ENCODE measurements around the gene CTNNA3. TPM values are rescaled to one million over a fixed set of nuclear protein-coding genes. Genes with fewer than 3 reads are reported as not detected.

The CTNNA3 gene
- total and polyA plus RNA-seq, 4 donors = under 0.01 to 39.8 (median 0.09) TPM

DNA sequence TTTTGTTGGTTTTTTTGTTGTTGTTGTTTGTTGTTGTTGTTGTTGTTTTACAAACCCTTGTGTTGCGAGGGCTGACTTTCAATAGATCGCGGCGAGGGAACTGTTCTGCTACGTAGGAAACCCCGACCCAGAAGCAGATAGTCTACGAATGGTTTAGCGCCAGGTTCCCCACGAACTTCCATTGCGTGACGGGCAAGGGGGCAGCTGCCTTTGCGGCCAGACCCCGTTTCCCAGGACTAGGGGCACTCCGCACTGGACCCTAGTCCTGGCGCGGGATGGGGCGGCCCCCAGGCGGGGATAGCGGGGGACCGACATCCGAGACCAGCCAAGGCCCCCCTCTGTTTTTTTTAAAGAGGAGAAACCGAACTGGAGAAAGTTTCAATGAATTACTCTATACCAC is 650.6 kb downstream of the CTNNA3 start:
- Histone ChIP-seq H3K27ac (ENCODE audit: low read depth in 1 of 2, low read length in 1 of 2) (no peak overlapping the region), H3K9ac (ENCODE audit: insufficient read depth in 1 of 2, low read length in 2 of 2) (no peak overlapping the region), H3K9me3 (ENCODE audit: control insufficient read depth in 4 of 4, insufficient read depth in 3 of 4, low read length in 3 of 4) (no peaks in the 10 kb centered on the region), H3K27me3 (ENCODE audit: control insufficient read depth in 3 of 3, insufficient read depth in 3 of 3, low read length in 2 of 3) (no peaks in the 10 kb centered on the region), H3K36me3 (ENCODE audit: control insufficient read depth in 4 of 4, insufficient read depth in 4 of 4, low read length in 4 of 4) (no peaks in the 10 kb centered on the region), H3K4me3 (no peak overlapping the region), H3K4me1 (ENCODE audit: control insufficient read depth in 5 of 5, insufficient read depth in 5 of 5, low read length in 5 of 5) (peaks cover 0 to 5% (median 0%) of the 10 kb centered on the region in 5 donors)
- TF ChIP-seq, protein P1, sequence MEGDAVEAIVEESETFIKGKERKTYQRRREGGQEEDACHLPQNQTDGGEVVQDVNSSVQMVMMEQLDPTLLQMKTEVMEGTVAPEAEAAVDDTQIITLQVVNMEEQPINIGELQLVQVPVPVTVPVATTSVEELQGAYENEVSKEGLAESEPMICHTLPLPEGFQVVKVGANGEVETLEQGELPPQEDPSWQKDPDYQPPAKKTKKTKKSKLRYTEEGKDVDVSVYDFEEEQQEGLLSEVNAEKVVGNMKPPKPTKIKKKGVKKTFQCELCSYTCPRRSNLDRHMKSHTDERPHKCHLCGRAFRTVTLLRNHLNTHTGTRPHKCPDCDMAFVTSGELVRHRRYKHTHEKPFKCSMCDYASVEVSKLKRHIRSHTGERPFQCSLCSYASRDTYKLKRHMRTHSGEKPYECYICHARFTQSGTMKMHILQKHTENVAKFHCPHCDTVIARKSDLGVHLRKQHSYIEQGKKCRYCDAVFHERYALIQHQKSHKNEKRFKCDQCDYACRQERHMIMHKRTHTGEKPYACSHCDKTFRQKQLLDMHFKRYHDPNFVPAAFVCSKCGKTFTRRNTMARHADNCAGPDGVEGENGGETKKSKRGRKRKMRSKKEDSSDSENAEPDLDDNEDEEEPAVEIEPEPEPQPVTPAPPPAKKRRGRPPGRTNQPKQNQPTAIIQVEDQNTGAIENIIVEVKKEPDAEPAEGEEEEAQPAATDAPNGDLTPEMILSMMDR (IDR thresholded peaks at IDR 0.05; ENCODE audit: control extremely low read depth, extremely low read depth) = no peak
- no peak for DNase-seq
- WGBS, 2 donors = 95% methylated on average over 22 of the region's 22 CpGs
- no peak for ATAC-seq (ENCODE audit: insufficient read depth, low FRiP score)

- TF ChIP-seq, protein P1 (IDR thresholded peaks at IDR 0.05; ENCODE audit: control extremely low read depth, extremely low read depth) = no peak
- H3K27me3 ChIP-seq (ENCODE audit: control insufficient read depth in 3 of 3, insufficient read depth in 3 of 3, low read length in 2 of 3) = no peaks in the 10 kb centered on the region
- ATAC-seq (ENCODE audit: insufficient read depth, low FRiP score) (no peak), DNase-seq (no peak)
- no peak overlapping the region for H3K4me3 ChIP-seq
- H3K36me3 ChIP-seq (ENCODE audit: control insufficient read depth in 4 of 4, insufficient read depth in 4 of 4, low read length in 4 of 4) = no peaks in the 10 kb centered on the region
- peaks cover 0 to 5% (median 0%) of the 10 kb centered on the region in 5 donors for H3K4me1 ChIP-seq (ENCODE audit: control insufficient read depth in 5 of 5, insufficient read depth in 5 of 5, low read length in 5 of 5)
- no peak overlapping the region for H3K27ac ChIP-seq (ENCODE audit: low read depth in 1 of 2, low read length in 1 of 2)
- no peak overlapping the region for H3K9ac ChIP-seq (ENCODE audit: insufficient read depth in 1 of 2, low read length in 2 of 2)
- H3K9me3 ChIP-seq (ENCODE audit: control insufficient read depth in 4 of 4, insufficient read depth in 3 of 4, low read length in 3 of 4) = no peaks in the 10 kb centered on the region
These were observed 653.0 kb downstream of the CTNNA3 start for GRCh38 chr10:67043041-67043440.

DNA sequence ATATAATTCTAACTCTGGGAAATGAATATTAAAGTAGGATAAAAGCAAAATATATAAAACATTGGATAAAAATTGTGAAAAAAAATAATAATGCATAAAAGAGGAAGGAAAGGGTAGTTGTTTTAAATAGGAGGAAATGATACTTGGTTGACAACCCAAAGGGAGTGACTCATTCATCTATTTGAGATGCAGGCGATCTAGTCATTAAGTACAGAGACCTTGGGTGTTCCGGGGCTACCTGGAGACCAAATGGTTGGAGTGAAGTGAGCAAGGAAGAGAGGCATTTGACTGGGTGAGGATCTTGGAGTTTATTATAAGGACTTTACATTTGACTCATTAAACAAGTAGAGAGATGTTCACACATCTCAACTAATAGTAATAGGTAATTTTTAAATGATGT is 659.2 kb downstream of the CTNNA3 start:
- Histone ChIP-seq H3K9me3 (ENCODE audit: control insufficient read depth in 4 of 4, insufficient read depth in 3 of 4, low read length in 3 of 4) (no peaks in the 10 kb centered on the region), H3K27me3 (ENCODE audit: control insufficient read depth in 3 of 3, insufficient read depth in 3 of 3, low read length in 2 of 3) (no peaks in the 10 kb centered on the region), H3K9ac (ENCODE audit: insufficient read depth in 1 of 2, low read length in 2 of 2) (no peak overlapping the region), H3K36me3 (ENCODE audit: control insufficient read depth in 4 of 4, insufficient read depth in 4 of 4, low read length in 4 of 4) (no peaks in the 10 kb centered on the region), H3K27ac (ENCODE audit: low read depth in 1 of 2, low read length in 1 of 2) (no peak overlapping the region), H3K4me1 (ENCODE audit: control insufficient read depth in 5 of 5, insufficient read depth in 5 of 5, low read length in 5 of 5) (peaks cover 0 to 5% (median 0%) of the 10 kb centered on the region in 5 donors), H3K4me3 (no peak overlapping the region)
- DNase-seq = no peak
- TF ChIP-seq, protein P1 (IDR thresholded peaks at IDR 0.05; ENCODE audit: control extremely low read depth, extremely low read depth) = no peak
- ATAC-seq (ENCODE audit: insufficient read depth, low FRiP score) = no peak
- WGBS, 2 donors = 68 to 77% methylated on average over 2 of the region's 2 CpGs

DNA sequence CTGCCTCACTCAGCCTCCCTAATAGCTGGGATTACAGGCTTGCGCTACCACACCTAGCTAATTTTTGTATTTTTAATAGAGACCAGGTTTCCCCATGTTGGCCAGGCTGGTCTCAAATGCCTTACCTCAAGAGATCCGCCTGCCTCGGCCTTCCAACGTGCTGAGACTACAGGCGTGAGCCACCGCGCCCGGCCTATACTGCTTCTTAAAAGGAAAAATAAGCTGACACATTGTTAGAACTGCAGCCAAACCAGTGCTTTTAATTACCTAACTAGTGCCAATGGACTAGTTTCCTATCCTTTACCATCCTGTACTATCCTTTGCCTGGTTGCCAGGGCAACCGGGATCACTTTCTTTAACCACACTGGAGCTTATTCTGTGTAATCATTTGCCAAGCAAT is 662.1 kb downstream of the CTNNA3 start:
- 95 to 97% methylated on average over 9 of the region's 9 CpGs for WGBS, 2 donors
- DNase-seq = no peak
- no peak for ATAC-seq (ENCODE audit: insufficient read depth, low FRiP score)

More for the DNA sequence above, 662.1 kb downstream of the CTNNA3 start:
- peaks cover 0 to 5% (median 0%) of the 10 kb centered on the region in 5 donors for H3K4me1 ChIP-seq (ENCODE audit: control insufficient read depth in 5 of 5, insufficient read depth in 5 of 5, low read length in 5 of 5)
- H3K4me3 ChIP-seq = no peak overlapping the region
- H3K9me3 ChIP-seq (ENCODE audit: control insufficient read depth in 4 of 4, insufficient read depth in 3 of 4, low read length in 3 of 4) = no peaks in the 10 kb centered on the region
- no peak overlapping the region for H3K9ac ChIP-seq (ENCODE audit: insufficient read depth in 1 of 2, low read length in 2 of 2)
- TF ChIP-seq, protein P1 (IDR thresholded peaks at IDR 0.05; ENCODE audit: control extremely low read depth, extremely low read depth) = no peak
- H3K27ac ChIP-seq (ENCODE audit: low read depth in 1 of 2, low read length in 1 of 2) = no peak overlapping the region
- no peaks in the 10 kb centered on the region for H3K36me3 ChIP-seq (ENCODE audit: control insufficient read depth in 4 of 4, insufficient read depth in 4 of 4, low read length in 4 of 4)
- no peaks in the 10 kb centered on the region for H3K27me3 ChIP-seq (ENCODE audit: control insufficient read depth in 3 of 3, insufficient read depth in 3 of 3, low read length in 2 of 3)
